Activated CD4-positive, alpha-beta T cell treated with anti-CD3 and anti-CD28 coated beads, Interleukin-10, Interleukin-2, amounts not matched to agents 100 ng/mL and 50 ng/mL, durations not matched to agents 16 hours and 8 hours (primary cell): ENCODE measurements around the gene CD79B.
"Not testable (repeated sequence)": the region's sequence is repeated elsewhere in the genome, so short reads cannot be mapped to it uniquely, and the experiment has no call there.

Source experiments
- DNase-seq: peaks from one replicate; pipeline ENCODE4 v3.0.0-alpha.2; 2020

Gene CD79B

DNA sequence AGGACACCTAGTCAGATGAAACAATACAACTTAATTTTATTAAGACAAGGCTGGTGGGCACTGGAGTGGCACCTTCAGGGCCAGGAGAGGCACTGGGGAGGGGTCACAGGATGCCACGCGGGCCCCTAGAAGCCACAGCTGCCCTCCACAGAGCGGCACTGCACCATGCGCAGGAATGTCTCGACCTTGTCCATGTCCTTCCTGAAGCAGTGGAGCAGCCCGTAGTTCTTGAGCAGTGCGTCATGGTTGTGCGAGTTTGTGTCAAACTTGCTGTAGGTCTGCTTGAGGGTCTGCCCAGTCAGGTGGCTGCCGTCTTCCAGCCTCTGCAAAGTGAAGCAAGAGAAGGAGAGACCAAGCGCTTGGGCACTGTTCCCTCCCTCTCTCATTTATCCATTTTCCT lies 22.5 kb downstream of the CD79B start:
- not testable (repeated sequence) for DNase-seq

DNA sequence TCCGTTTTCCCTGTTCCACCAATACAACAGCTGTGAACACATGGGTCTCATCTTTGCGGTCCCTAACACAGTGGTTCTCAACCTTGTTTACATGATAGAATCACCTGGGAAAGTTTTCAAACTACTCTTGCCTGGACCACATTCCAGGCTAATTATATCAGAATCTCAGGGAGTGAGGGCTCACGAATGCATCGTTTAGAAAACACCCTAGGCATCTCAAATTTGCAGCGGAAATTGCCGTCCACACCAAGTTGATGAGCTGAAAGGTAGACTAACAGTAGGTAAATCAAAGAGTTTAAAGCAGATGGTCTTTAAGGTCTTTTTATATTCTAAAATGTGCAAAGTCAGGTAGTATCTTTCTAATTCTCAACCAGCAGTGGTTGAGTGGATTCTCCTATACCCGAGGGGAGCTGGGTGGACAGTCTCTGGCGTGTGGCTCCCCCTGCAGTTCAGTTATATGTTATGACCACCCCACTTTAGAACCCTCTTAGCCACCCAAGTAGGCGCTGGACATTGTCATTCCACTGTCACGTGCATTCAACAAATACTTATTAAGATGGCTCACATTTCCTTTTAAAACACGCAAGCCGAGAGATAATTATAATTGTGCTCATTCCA lies 24.9 kb downstream of the CD79B start:
- peak; percentile 18 for DNase-seq

DNA sequence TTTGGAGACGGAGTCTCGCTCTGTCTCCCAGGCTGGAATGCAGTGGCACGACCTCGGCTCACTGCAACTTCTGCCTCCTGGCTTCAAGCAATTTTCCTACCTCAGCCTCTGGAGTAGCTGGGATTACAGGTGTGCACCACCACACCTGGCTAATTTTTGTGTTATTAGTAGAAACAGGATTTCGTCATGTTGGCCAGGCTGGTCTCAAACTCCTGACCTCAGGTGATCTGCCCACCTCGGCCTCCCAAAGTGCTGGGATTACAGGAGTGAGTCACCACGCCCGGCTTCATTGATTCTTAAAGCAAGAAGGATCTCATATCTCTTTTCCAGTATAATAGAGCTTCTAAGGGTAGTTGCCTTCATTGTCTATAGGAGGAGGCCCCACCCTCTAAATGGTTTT lies 27.3 kb downstream of the CD79B start:
- DNase-seq: not testable (repeated sequence)

DNA sequence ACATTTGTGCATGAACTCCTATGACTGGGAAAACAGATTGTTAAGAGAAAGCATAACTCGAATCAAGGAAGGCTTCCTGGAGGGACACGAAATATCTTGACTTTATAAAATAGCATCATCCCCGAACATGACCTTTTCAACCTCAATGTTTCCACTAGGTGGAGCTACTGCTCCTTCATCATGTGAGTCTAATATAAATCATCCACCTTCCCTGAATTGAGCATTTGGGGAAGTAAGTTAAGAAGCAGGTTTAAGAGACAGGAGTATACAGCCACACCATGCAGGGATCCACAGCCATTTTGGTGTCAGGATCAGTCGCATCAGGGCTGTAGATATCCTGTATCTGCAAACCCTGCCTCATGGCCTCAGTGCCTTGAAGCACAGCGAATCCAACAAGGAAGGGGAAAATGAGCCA lies 28.3 kb downstream of the CD79B start:
- DNase-seq: peak; percentile 46

- DNase-seq: not testable (repeated sequence)
These were observed 30.2 kb downstream of the CD79B start for GRCh38 chr17:63901971-63902370.

- DNase-seq: peak; percentile 60
These were observed 33.0 kb downstream of the CD79B start for GRCh38 chr17:63898899-63899798.

- DNase-seq: not testable (repeated sequence)
These were observed 35.4 kb downstream of the CD79B start, which contains the start of gene CSH1 for GRCh38 chr17:63896524-63897354. Gene CSH1, minus strand, starts transcription at chr17:63896574. Its CDS starts 63 bp downstream, at chr17:63896511.

- DNase-seq: not testable (repeated sequence)
These were observed 37.3 kb downstream of the CD79B start for GRCh38 chr17:63894821-63895220.

GRCh38 chr17:63894021-63894420 lies 38.1 kb downstream of the CD79B start:
- DNase-seq: not testable (repeated sequence)

DNA sequence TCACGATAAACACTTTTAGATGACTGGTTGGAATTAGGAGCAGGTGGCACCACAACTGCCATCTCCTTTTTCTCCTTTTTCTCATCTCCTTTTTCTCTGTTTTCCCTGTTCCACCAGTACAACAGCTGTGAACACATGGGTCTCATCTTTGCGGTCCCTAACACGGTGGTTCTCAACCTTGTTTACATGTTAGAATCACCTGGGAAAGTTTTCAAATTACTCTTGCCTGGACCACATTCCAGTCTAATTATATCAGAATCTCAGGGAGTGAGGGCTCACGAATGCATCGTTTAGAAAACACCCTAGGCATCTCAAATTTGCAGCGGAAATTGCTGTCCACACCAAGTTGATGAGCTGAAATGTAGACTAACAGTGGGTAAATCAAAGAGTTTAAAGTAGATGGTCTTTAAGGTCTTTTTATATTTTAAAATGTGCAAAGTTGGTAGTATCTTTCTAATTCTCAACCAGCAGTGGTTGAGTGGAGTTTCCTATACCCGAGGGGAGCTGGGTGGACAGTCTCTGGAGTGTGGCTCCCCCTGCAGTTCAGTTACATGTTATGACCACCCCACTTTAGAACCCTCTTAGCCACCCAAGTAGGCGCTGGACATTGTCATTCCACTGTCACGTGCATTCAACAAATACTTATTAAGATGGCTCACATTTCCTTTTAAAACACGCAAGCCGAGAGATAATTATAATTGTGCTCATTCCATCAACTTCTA lies 39.7 kb downstream of the CD79B start:
- not testable (repeated sequence) for DNase-seq

GRCh38 chr17:63889026-63889848 lies 42.9 kb downstream of the CD79B start:
- DNase-seq: peak; percentile 45

DNA sequence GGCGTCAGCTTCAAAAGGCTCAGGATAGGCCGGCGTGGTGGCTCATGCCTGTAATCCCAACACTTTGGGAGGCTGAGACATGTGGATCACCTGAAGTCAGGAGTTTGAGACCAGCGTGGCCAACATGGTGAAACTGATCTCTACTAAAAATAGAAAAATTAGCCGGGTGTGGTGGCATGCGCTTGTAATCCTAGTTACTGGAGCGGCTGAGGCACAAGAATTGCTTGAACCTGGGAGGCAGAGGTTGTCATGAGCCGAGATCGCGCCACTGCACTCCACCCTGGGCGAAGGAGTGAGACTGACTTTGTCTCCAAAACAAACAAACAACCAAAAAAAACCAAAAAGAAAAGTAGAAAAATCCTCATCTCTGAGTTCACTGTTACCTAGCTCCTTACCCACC lies 47.0 kb downstream of the CD79B start:
- not testable (repeated sequence) for DNase-seq

DNA sequence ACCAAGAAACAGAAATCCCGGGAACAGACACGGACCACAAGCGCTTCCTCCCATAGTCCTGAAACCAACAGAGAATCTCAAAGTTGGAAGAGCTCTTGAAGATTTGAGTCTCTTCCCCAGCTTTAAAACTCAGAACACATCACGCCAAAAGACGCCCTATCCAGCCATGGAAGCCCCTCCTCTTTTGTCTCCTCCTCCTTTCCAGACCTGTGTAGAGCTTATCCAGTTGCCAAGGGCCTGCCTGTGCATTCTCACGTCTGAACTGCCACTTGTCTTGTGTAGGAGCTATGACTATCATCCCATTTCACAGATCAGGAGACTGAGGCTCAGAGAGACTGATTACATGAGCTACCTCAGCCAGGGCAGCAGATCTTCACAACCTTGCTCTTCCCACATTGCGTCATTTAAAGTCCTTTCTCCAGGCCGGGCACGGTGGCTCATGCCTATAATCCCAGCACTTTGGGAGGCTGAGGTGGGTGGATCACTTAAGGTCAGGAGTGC lies 49.5 kb downstream of the CD79B start:
- DNase-seq: not testable (repeated sequence)

- DNase-seq: peak; percentile 62
These were observed 50.1 kb downstream of the CD79B start, which contains the start of gene GH2 for GRCh38 chr17:63881935-63882601. Gene GH2, minus strand, starts transcription at chr17:63881944. Its CDS starts 143 bp downstream, at chr17:63881801.

DNA sequence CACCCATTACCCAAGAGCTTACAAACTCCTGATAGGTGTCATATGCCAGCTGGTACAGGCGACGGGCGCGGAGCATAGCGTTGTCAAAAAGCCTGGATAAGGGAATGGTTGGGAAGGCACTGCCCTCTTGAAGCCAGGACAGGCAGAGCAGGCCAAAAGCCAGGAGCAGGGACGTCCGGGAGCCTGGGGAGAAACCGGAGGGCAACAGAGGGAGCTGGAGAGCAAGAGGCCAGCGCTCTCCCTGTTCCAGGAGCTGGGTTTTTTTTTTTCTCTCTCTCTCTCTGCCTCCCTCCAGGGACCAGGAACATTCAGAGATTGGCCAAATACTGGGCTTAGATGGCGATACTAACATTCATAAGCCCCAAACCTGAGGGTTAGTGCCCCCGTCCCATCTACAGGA lies 50.8 kb downstream of the CD79B start:
- not testable (repeated sequence) for DNase-seq

DNA sequence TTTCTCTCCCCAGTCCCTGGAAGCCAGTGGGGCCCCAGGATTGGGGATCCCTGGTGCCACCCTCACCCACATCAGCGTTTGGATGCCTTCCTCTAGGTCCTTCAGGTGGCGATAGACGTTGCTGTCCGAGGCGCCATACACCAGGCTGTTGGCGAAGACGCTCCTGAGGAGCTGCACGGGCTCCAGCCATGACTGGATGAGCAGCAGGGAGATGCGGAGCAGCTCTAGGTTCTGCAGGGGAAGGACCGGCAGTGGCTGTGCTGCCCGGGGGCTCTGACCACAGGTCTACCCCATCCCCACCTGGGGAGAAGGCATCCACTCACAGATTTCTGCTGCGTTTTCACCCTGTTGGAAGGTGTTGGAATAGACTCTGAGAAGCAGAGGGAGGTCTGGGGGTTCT lies 51.4 kb downstream of the CD79B start:
- no peak for DNase-seq
